Naive thymus-derived CD4-positive, alpha-beta T cell (primary cell): Measurements from ENCODE around the gene PAX8. TPM values are rescaled to one million over a fixed set of nuclear protein-coding genes. Genes with fewer than 3 reads are reported as not detected.

Experiments used
- ATAC-seq: fragments of 150-1000 bp; cut with Tn5 transposase; 2 replicates; pipeline ENCODE4 v1.10.0; 2021; ENCODE audit warnings: mild to moderate bottlenecking, moderate library complexity
- CTCF ChIA-PET: fragments of 350-600 bp; sonication (Branson Sonifier 250); formaldehyde crosslinking; loops from one replicate; lab custom pipeline; 2021; ENCODE audit warnings: antibody characterized with exemption; lab: Charles Lee
- POLR2A ChIA-PET: fragments of 350-600 bp; sonication (Branson Sonifier 250); formaldehyde crosslinking; loops from one replicate; lab custom pipeline; 2021; ENCODE audit warnings: antibody characterized with exemption, inconsistent platforms; lab: Charles Lee
- DNase-seq, 9 donors: peaks; one replicate each; pipeline versions ENCODE4 v3.0.0 to v3.0.0-alpha.2; 2020 to 2022; ENCODE audit warnings: mixed read lengths in 1 of 9
- H3K27ac ChIP-seq: one replicate; pipeline ENCODE4 v1.7.0; 2013; ENCODE audit warnings: mild to moderate bottlenecking, low read depth, low read length, moderate library complexity
- H3K27me3 ChIP-seq, 2 donors: one replicate each; pipeline ENCODE4 v1.7.0; 2013; ENCODE audit warnings: low read length in 2 of 2, mild to moderate bottlenecking in 2 of 2, moderate library complexity in 2 of 2; ENCODE audit not compliant: control insufficient read depth in 2 of 2, insufficient read depth in 2 of 2
- H3K36me3 ChIP-seq, 3 experiments: 1 replicate in 2 of 3; 2 replicates in 1 of 3; pipeline ENCODE4 v1.7.0; 2013; ENCODE audit warnings: low read length in 3 of 3, mild to moderate bottlenecking in 3 of 3, moderate library complexity in 1 of 3; ENCODE audit not compliant: insufficient read depth in 3 of 3, control insufficient read depth in 2 of 3
- H3K4me1 ChIP-seq, 2 donors: one replicate each; pipeline ENCODE4 v1.7.0; 2013; ENCODE audit warnings: low read length in 2 of 2, mild to moderate bottlenecking in 2 of 2, moderate library complexity in 1 of 2; ENCODE audit not compliant: control insufficient read depth in 2 of 2, insufficient read depth in 2 of 2
- H3K4me3 ChIP-seq: 2 replicates; pipeline ENCODE4 v1.7.0; 2013; ENCODE audit warnings: mild to moderate bottlenecking, low read length
- H3K9me3 ChIP-seq, 3 experiments: 1 replicate in 2 of 3; 2 replicates in 1 of 3; pipeline ENCODE4 v1.7.0; 2013; ENCODE audit warnings: low read length in 3 of 3; ENCODE audit not compliant: control insufficient read depth in 2 of 3
- H3K27ac Mint-ChIP-seq, 9 donors: one replicate each; pipeline ENCODE4 v1.8.0; 2020 to 2022; ENCODE audit warnings: mixed read lengths in 9 of 9, mild to moderate bottlenecking in 8 of 9, moderate library complexity in 5 of 9, inconsistent platforms in 2 of 9
- H3K27me3 Mint-ChIP-seq, 5 donors: one replicate each; pipeline ENCODE4 v1.8.0; 2021 to 2022; ENCODE audit warnings: mixed read lengths in 5 of 5, mild to moderate bottlenecking in 1 of 5
- H3K36me3 Mint-ChIP-seq, 5 donors: one replicate each; pipeline ENCODE4 v1.8.0; 2020 to 2022; ENCODE audit warnings: mixed read lengths in 5 of 5, mild to moderate bottlenecking in 3 of 5, inconsistent platforms in 1 of 5
- H3K4me1 Mint-ChIP-seq, 7 donors: one replicate each; pipeline ENCODE4 v1.8.0; 2020 to 2022; ENCODE audit warnings: mixed read lengths in 7 of 7, mild to moderate bottlenecking in 3 of 7, inconsistent platforms in 1 of 7
- H3K4me3 Mint-ChIP-seq, 10 donors: one replicate each; pipeline ENCODE4 v1.8.0; 2020 to 2022; ENCODE audit warnings: mild to moderate bottlenecking in 10 of 10, mixed read lengths in 10 of 10, moderate library complexity in 6 of 10, inconsistent platforms in 2 of 10
- H3K9me3 Mint-ChIP-seq, 11 donors: one replicate each; pipeline ENCODE4 v1.8.0; 2020 to 2022; ENCODE audit warnings: mixed read lengths in 11 of 11, mild to moderate bottlenecking in 4 of 11, inconsistent platforms in 1 of 11, moderate library complexity in 1 of 11
- intact Hi-C, 2 donors: fragments of 100-400 bp; cut with micrococcal nuclease; formaldehyde crosslinking; loops; one replicate each; pipeline ENCODE4 v1.15.1; 2023
- polyA plus RNA-seq, 2 donors: library from polyadenylated mRNA; unstranded; fragments of 300-500 nt; fragmentation: Illumina TruSeq; gene quantifications; one replicate each; pipeline ENCODE4 v1.2.3, GENCODE V29; 2021
- total RNA-seq, 6 experiments: library from RNA in 5 of 6; stranded (reverse) in 5 of 6; gene quantifications; 1 replicate in 5 of 6; 2 replicates in 1 of 6; pipeline ENCODE4 v1.2.3 and lab custom pipeline; 2021 to 2026

PAX8 gene
- total and polyA plus RNA-seq, 7 experiments from 2014 or later = 0.09 to 1.5 (median 1.2) TPM

DNA sequence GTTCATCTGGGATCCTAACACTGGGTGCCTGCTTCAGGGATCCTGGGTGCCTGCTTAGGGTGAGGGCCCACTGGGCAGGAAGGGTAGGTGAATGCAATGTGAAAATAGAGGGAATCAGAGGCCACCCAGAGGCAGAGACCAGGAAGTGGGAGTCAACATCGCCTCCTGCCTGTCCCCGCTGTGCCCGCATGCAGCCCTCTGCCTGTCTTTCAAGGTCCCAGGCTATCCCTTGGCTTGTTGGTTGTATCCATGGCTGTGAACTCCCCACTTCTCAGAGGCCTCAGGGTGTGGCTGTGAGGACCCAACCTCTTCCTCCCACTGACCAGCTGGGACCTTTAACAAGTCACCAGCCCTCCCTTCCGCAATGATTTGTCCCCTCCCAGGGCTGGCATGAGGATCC lies 78.5 kb downstream of the PAX8 start:
- H3K27ac ChIP-seq = no peak overlapping the region
- CTCF ChIA-PET = interaction anchor here (0.6 to 17.9 kb wide), 9 partner anchors 12 to 183 kb away, joined by 3 to 356 read pairs (median 5); partner anchors contain the start of gene PSD4
- Mint-ChIP-seq H3K36me3 (peaks cover 6 to 48% (median 12%) of the 10 kb centered on the region in 5 donors), H3K9me3 (no peaks in the 10 kb centered on the region), H3K4me3 (no peak overlapping the region), H3K27ac (peak overlapping the region in 7 of 9 donors; percentile 61 to 85 (median 69)), H3K27me3 (no peaks in the 10 kb centered on the region), H3K4me1 (peaks cover 8 to 50% (median 15%) of the 10 kb centered on the region in 7 donors)
- no peaks in the 10 kb centered on the region for H3K9me3 ChIP-seq
- peaks cover 29 to 79% (median 36%) of the 10 kb centered on the region in 3 experiments for H3K36me3 ChIP-seq
- no peaks in the 10 kb centered on the region for H3K27me3 ChIP-seq
- POLR2A ChIA-PET = interaction anchor here (2.0 to 2.2 kb wide), 2 partner anchors 44 to 62 kb away, joined by 9 to 10 read pairs; no protein-coding TSS in a partner anchor
- no peak overlapping the region for H3K4me3 ChIP-seq
- H3K4me1 ChIP-seq = peaks cover 10 to 15% of the 10 kb centered on the region in 2 donors
- DNase-seq (no peak), ATAC-seq (no peak)
- intact Hi-C loops = loop anchor here (5.0 kb wide), 1 partner anchor 192 kb away; no protein-coding TSS in a partner anchor

DNA sequence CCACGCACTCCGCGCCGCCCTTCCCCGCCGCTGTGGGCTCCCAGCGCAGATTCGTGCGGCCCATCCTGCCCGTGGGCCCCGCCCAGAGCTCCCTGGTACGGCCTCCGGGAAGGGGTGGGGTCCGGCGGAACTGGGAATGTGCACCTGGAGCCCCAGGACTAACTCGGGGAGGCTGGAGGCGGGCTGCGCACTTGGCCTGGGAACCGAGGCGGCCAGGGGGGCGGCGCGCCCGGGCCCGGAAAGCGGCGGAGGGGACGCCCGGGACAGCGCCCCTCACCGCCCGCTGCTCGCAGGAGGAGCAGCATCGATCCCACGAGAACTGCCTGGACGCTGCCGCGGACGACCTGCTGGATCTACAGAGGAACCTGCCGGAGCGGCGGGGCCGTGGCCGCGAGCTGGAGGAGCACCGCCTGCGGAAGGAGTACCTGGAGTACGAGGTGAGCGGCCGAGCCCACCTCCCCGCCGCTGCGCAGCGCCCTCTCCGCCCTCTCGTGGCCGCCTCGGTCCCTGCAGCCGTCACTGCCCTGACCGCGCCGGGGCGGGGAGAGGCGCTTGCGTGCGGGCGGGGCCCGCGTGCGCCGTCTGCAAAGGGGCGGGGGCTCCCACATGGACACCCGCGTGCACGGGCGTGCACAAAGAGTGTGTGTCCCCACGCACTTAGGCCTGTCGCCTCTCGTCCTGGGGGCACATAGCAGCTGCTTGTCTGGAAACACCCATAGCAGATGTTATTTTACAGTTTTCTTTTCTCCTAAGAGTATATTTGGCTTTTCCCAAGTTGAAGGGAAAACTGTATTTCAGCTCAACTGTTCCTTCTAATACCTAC lies 79.7 kb downstream of the PAX8 start:
- Mint-ChIP-seq H3K27me3 (no peaks in the 10 kb centered on the region), H3K27ac (peak overlapping the region in 5 of 9 donors; percentile 36 to 75 (median 62)), H3K36me3 (peaks cover 10 to 52% (median 19%) of the 10 kb centered on the region in 5 donors), H3K9me3 (no peaks in the 10 kb centered on the region), H3K4me3 (no peak overlapping the region), H3K4me1 (peaks cover 3 to 54% (median 9%) of the 10 kb centered on the region in 7 donors)
- CTCF ChIA-PET = interaction anchor here (0.5 to 17.9 kb wide), 22 partner anchors 11 to 214 kb away, joined by 3 to 356 read pairs (median 5); partner anchors contain the start of gene PSD4
- peaks cover 33 to 91% (median 42%) of the 10 kb centered on the region in 3 experiments for H3K36me3 ChIP-seq
- H3K27ac ChIP-seq = peak overlapping the region; percentile 44
- H3K4me3 ChIP-seq = no peak overlapping the region
- peak; percentile 88 for ATAC-seq
- no peaks in the 10 kb centered on the region for H3K9me3 ChIP-seq
- peaks cover under 1 to 7% of the 10 kb centered on the region in 2 donors for H3K4me1 ChIP-seq
- DNase-seq = peak; percentile 57 to 86 (median 70)
- no peaks in the 10 kb centered on the region for H3K27me3 ChIP-seq
- POLR2A ChIA-PET = interaction anchor here (1.0 to 3.5 kb wide), 6 partner anchors 20 to 61 kb away, joined by 3 to 32 read pairs (median 8); partner anchors contain the start of gene PSD4
- intact Hi-C loops = loop anchor here (1.0 to 5.0 kb wide), 6 partner anchors 26 to 214 kb away; partner anchors contain the start of gene PSD4 (in 2 of the 2)

DNA sequence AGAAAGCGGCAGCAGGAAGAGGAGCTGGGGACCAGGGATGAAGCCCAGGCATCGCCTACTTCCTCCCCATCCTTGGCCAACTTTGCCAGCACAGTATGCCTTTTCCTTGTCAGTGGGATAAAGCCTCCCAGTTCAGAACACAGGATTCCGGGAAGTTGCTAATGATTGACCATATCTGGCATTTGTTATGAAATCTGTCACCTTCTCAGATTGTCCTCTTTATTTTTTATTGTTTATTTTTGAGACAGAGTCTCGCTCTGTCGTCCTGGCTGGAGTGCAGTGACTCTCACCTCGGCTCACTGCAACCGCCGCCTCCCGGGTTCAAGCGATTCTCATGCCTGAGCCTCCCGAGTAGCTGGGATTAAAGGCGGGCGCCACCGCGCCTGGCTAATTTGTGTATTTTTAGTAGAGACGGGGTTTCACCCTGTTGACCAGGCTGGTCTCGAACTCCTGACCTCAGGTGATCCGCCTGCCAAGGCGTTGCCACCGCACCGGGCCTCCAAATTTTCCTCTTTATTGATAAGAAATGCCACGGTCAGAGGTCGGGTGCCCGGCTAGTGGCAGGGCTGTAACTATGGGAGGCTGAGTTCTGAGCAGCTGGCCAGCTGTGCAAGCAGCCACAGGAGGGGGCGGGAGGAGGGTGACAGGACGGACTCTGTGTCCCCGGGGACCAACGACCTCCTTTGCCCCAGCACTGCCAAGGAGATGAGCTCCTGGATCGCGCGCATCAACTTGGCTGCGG lies 80.5 kb downstream of the PAX8 start:
- no peaks in the 10 kb centered on the region for H3K27me3 ChIP-seq
- Mint-ChIP-seq H3K4me3 (no peak overlapping the region), H3K36me3 (peaks cover 10 to 55% (median 19%) of the 10 kb centered on the region in 5 donors), H3K27ac (peak overlapping the region in 7 of 9 donors; percentile 17 to 85 (median 52)), H3K4me1 (peaks cover 0 to 58% (median 5%) of the 10 kb centered on the region in 7 donors), H3K27me3 (no peaks in the 10 kb centered on the region), H3K9me3 (no peaks in the 10 kb centered on the region)
- intact Hi-C loops = loop anchor here (2.0 to 5.0 kb wide), 3 partner anchors 41 to 213 kb away; no protein-coding TSS in a partner anchor
- ATAC-seq (no peak), DNase-seq (no peak)
- H3K36me3 ChIP-seq = peaks cover 33 to 98% (median 44%) of the 10 kb centered on the region in 3 experiments
- no peak overlapping the region for H3K4me3 ChIP-seq
- peak overlapping the region; percentile 44 for H3K27ac ChIP-seq
- ChIA-PET CTCF (interaction anchor here (0.6 to 17.9 kb wide), 18 partner anchors 10 to 212 kb away, joined by 3 to 356 read pairs (median 4); partner anchors contain the start of gene PSD4), POLR2A (interaction anchor here (1.0 to 3.5 kb wide), 7 partner anchors 19 to 60 kb away, joined by 3 to 32 read pairs (median 6); partner anchors contain the start of gene PSD4)
- H3K9me3 ChIP-seq = no peaks in the 10 kb centered on the region
- H3K4me1 ChIP-seq = peaks cover 0 to 7% of the 10 kb centered on the region in 2 donors

DNA sequence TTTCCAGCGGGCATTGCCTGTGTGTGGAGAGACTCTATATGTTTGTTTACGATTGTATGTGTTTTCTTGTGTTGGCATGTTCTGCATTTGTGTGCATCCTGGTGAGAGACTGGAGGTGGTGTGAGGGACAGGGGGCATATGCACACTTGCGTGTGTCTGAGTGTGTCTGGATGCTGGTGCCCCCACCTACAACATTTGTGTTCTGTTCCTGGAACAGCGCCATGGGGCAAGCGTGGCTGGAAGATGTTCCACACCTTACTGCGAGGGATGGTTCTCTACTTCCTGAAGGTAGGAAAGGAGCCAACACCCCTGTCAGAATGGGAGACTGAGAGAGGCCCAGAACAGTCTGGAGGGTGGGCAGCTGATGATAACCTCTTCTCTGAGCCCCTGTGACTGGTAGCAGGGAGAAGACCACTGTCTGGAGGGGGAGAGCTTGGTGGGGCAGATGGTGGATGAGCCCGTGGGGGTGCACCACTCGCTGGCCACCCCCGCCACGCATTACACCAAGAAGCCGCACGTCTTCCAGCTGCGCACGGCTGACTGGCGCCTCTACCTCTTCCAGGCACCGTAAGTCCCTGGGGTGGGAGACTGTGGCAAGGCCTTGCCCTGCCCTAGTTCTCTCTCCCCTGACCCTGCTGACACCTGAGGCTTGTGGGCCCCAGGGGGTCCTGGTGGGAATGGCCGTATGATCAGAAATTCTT lies 81.2 kb downstream of the PAX8 start:
- Mint-ChIP-seq H3K27ac (peak overlapping the region; percentile 40 to 85 (median 71)), H3K4me3 (peak overlapping the region in 1 of 10 donors; percentile 4), H3K9me3 (no peaks in the 10 kb centered on the region), H3K4me1 (peaks cover 0 to 61% (median 5%) of the 10 kb centered on the region in 7 donors), H3K36me3 (peaks cover 10 to 53% (median 19%) of the 10 kb centered on the region in 5 donors), H3K27me3 (no peaks in the 10 kb centered on the region)
- intact Hi-C loops = loop anchor here (2.0 to 5.0 kb wide), 3 partner anchors 40 to 213 kb away; no protein-coding TSS in a partner anchor
- DNase-seq = no peak
- no peaks in the 10 kb centered on the region for H3K9me3 ChIP-seq
- ChIA-PET POLR2A (interaction anchor here (0.7 to 3.5 kb wide), 7 partner anchors 10 to 62 kb away, joined by 3 to 32 read pairs (median 4); partner anchors contain the start of gene PSD4), CTCF (interaction anchor here (1.0 to 17.9 kb wide), 4 partner anchors 9 to 57 kb away, joined by 3 to 356 read pairs (median 36); partner anchors contain the start of gene PSD4)
- H3K36me3 ChIP-seq = peaks cover 35 to 98% (median 50%) of the 10 kb centered on the region in 3 experiments
- H3K27me3 ChIP-seq = no peaks in the 10 kb centered on the region
- no peak overlapping the region for H3K4me3 ChIP-seq
- no peak overlapping the region for H3K27ac ChIP-seq
- peaks cover 0 to 7% of the 10 kb centered on the region in 2 donors for H3K4me1 ChIP-seq
- ATAC-seq = no peak

DNA sequence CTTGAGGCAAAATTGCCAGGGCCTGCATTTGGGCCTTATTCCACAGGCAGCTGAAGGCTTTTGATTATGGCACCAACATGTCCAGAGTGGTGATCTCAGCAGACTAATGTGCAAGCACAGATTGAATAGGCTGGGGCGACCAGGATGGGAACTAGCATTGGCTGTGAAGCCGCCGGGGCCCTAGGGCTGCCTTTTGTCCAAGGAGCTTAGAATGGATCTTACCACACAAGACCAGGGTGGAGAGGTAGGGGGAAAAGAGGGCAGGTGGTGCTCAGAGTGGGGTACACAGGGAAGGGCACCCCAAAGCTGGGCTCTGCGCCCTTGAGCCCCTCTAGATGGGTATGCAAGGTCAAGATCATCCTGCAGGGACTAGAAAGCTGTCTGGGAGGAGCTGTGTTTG lies 81.9 kb downstream of the PAX8 start:
- ChIA-PET POLR2A (interaction anchor here (0.7 to 3.5 kb wide), 6 partner anchors 9 to 62 kb away, joined by 3 to 32 read pairs (median 4); partner anchors contain the start of gene PSD4), CTCF (interaction anchor here (1.0 to 17.9 kb wide), 3 partner anchors 9 to 56 kb away, joined by 3 to 356 read pairs (median 41); no protein-coding TSS in a partner anchor)
- Mint-ChIP-seq H3K4me3 (peak overlapping the region in 1 of 10 donors; percentile 28), H3K9me3 (no peaks in the 10 kb centered on the region), H3K4me1 (peaks cover 0 to 64% (median 5%) of the 10 kb centered on the region in 7 donors), H3K36me3 (peaks cover 10 to 53% (median 19%) of the 10 kb centered on the region in 5 donors), H3K27ac (peak overlapping the region; percentile 40 to 85 (median 71)), H3K27me3 (no peaks in the 10 kb centered on the region)
- no peaks in the 10 kb centered on the region for H3K9me3 ChIP-seq
- H3K27me3 ChIP-seq = no peaks in the 10 kb centered on the region
- DNase-seq (no peak), ATAC-seq (no peak)
- intact Hi-C loops = loop anchor here (5.0 kb wide), 1 partner anchor 40 kb away; no protein-coding TSS in a partner anchor
- peaks cover 0 to 7% of the 10 kb centered on the region in 2 donors for H3K4me1 ChIP-seq
- peak overlapping the region; percentile 51 for H3K27ac ChIP-seq
- H3K36me3 ChIP-seq = peaks cover 40 to 97% (median 52%) of the 10 kb centered on the region in 3 experiments
- H3K4me3 ChIP-seq = no peak overlapping the region
